Mucosa of rectum (tissue), 2 donors: Measurements from ENCODE around the gene GCH1.
"Not testable (repeated sequence)": the region's sequence is repeated elsewhere in the genome, so short reads cannot be mapped to it uniquely, and the experiment has no call there.

Experiments used
- H3K27ac ChIP-seq, 2 donors: one replicate each; pipeline ENCODE4 v1.7.0; 2013; ENCODE audit warnings: inconsistent platforms in 2 of 2, low read depth in 2 of 2, low read length in 2 of 2
- H3K27me3 ChIP-seq, 2 donors: one replicate each; pipeline ENCODE4 v1.7.0; 2013; ENCODE audit warnings: low read length in 2 of 2; ENCODE audit not compliant: control insufficient read depth in 2 of 2, insufficient read depth in 2 of 2
- H3K36me3 ChIP-seq, 2 donors: one replicate each; pipeline ENCODE4 v1.7.0; 2013; ENCODE audit warnings: low read length in 2 of 2; ENCODE audit not compliant: control insufficient read depth in 2 of 2, insufficient read depth in 2 of 2
- H3K4me1 ChIP-seq, 2 donors: one replicate each; pipeline ENCODE4 v1.7.0; 2013; ENCODE audit warnings: low read length in 2 of 2, mild to moderate bottlenecking in 1 of 2; ENCODE audit not compliant: control insufficient read depth in 2 of 2, insufficient read depth in 2 of 2
- H3K4me3 ChIP-seq, 2 donors: one replicate each; pipeline ENCODE4 v1.7.0; 2013; ENCODE audit warnings: low read length in 2 of 2
- H3K9ac ChIP-seq, 2 donors: one replicate each; pipeline ENCODE4 v1.7.0; 2013; ENCODE audit warnings: low read length in 2 of 2, low read depth in 1 of 2, mild to moderate bottlenecking in 1 of 2
- H3K9me3 ChIP-seq, 2 donors: one replicate each; pipeline ENCODE4 v1.7.0; 2013; ENCODE audit warnings: low read length in 2 of 2; ENCODE audit not compliant: control insufficient read depth in 2 of 2
- donor health status: healthy.
- donor health status: Normal muscosa, but diverticular disease.

The GCH1 gene

DNA sequence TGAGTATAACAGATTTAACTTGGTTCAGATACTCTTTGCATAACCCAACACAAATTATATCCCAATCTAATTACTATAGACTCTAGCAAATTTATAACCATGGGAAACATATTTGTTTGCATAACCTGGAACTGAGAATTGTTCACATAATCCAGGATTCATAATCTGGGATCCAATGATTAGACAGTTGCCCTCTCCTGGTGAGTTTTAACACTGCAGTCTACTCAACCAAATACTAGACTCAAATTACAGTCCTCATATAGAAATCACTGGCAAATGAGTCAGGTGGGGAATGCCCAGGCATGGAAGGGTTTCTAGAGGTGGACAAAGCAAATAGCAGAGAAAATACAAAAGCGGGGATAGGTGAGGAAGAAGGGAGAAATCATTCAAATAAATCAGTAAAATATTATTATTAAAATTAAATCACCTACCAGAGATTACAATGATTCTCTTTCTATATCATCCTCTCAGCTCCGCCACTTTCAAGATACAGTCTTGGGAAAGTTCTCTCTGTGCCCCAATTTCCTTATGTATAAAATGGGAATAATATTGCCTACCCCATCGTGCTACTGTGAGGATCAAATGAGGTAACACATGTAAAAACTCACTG lies 9.4 kb downstream of the GCH1 start:
- no peaks in the 10 kb centered on the region for H3K9me3 ChIP-seq
- no peaks in the 10 kb centered on the region for H3K4me1 ChIP-seq
- H3K27ac ChIP-seq: no peak overlapping the region

DNA sequence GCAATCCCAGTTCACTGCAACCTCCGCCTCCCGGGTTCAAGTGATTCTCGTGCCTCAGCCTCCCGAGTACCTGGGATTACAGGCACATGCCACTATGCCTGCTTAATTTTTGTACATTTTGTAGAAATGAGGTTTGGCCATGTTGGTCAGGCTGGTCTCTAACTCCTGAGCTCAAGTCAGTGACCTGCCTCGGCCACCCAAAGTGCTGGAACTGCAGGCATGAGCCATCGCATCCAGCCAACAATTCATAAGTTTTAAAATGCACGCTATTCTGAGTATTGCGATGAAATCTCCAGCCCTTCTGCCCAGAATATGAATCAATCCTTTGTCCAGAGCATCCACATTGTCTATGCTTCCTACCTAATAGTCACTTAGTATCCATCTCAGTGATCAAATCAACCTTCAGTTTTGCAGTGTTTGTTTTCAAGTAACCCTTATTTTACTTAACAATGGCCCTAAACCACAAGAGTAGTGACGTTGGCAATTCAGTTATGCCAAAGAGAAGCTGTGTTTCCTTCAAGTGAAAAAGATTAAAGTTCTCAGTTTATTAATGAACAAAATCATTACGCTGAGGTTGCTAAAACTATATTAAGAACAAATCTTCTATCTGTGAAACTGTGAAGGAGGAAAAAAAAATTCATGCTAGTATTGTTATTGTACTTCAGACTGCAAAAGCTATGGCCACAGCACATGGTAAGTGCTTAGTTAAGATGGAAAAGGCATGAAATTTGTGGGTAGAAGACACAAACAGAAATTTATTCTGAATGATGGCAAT lies 11.0 kb downstream of the GCH1 start:
- H3K27ac ChIP-seq: no peak overlapping the region

More for the DNA sequence above, 9.4 kb downstream of the GCH1 start:
- Histone ChIP-seq H3K36me3 (no peaks in the 10 kb centered on the region), H3K27me3 (no peaks in the 10 kb centered on the region), H3K4me3 (no peak overlapping the region), H3K9ac (no peak overlapping the region)

DNA sequence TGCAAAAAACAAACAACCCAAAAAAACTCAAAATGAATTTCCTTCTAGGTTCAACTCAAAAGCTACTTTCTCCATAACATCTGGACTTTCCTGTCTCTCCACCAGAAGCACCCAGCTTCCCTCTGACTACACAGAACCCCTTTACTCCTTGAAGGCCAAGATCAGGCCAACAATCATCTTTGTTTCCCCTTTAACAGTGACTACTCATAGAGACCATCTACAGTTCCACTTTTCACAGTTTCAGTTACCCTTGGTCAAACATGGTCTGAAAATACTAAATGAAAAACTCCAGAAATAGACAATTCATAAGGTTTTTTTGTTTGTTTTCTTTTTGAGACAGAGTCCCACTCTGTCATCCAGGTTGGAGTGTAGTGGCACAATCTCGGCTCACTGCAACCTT lies 11.8 kb downstream of the GCH1 start:
- Histone ChIP-seq H3K36me3 (no peaks in the 10 kb centered on the region), H3K4me1 (no peaks in the 10 kb centered on the region), H3K27me3 (no peaks in the 10 kb centered on the region), H3K9me3 (no peaks in the 10 kb centered on the region), H3K4me3 (no peak overlapping the region), H3K9ac (no peak overlapping the region), H3K27ac (no peak overlapping the region)

More for the DNA sequence above, 11.0 kb downstream of the GCH1 start:
- Histone ChIP-seq H3K9ac (no peak overlapping the region), H3K9me3 (no peaks in the 10 kb centered on the region), H3K4me1 (no peaks in the 10 kb centered on the region), H3K27me3 (no peaks in the 10 kb centered on the region), H3K4me3 (no peak overlapping the region), H3K36me3 (no peaks in the 10 kb centered on the region)

DNA sequence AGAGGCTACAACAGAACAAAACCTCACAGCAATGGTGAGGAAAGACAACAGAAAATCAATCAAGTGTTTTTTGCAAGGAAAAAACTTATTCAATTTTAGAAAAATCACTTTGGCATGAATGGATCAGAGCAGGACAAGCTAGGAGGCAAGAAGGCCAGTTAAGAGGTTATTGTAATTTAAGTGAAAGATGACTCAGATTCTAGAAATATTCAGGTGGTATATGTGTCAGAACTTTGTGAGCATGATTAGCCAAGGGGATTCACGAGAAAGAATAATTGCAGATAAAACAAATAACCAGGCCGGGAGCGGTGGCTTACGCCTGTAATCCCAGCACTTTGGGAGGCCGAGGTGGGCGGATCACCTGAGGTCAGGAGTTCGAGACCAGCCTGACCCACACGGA lies 12.7 kb downstream of the GCH1 start:
- Histone ChIP-seq H3K4me1 (no peaks in the 10 kb centered on the region), H3K9ac (no peak overlapping the region), H3K27ac (no peak overlapping the region), H3K27me3 (no peaks in the 10 kb centered on the region), H3K9me3 (no peaks in the 10 kb centered on the region), H3K4me3 (no peak overlapping the region), H3K36me3 (no peaks in the 10 kb centered on the region)

DNA sequence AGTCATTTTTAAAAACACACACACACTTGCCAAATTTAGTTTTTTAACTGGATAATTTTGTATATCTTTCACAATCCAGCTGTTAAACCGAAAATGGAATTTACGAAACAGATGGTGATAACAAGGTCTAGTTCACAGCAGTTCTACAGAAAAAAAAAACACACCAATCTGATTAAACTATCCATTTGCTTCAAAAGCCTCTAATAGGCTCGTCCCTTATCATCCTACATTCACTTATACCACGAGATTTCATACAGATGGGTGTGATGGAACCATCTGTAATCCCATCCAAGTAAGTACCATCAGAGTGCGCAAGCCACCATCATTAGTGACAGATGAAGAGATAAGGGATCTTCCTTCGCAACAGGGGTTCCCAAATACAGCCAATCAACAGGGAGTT lies 20.1 kb downstream of the GCH1 start:
- H3K9ac ChIP-seq: peak overlapping the region in 1 of 2 donors; percentile 68
- peaks cover 3 to 8% of the 10 kb centered on the region in 2 donors for H3K4me1 ChIP-seq
- no peaks in the 10 kb centered on the region for H3K9me3 ChIP-seq
- no peak overlapping the region for H3K27ac ChIP-seq
- H3K27me3 ChIP-seq: no peaks in the 10 kb centered on the region
- no peak overlapping the region for H3K4me3 ChIP-seq
- H3K36me3 ChIP-seq: no peaks in the 10 kb centered on the region

DNA sequence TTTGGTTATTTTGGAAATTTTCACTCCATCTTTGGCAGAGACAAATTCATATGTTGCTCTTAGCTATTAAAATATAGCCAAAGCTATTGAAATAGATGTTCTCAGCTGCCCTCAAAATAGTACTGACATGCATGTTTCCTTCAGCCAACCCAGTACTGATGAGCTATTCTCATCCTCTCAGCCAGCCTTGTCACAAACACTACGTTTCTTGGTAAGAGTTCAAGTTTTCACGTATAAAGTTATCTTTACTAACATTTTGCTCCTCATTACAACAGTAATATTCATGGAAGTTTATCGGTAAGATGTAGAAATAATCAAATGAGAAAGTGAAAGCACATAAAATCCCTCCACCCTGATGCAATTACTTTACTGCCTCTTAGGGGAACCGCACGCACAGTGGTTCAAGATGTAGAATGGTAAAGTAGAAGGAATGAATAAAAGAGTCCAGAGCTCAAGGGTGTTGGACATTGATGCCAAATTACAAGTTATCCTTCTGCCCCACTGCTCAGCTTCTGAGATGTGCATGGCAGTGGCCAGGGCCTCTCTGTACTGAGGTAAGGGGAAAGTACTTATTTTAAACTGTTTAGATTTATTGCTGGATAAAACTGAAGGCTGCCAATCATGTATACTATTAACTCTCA lies 20.7 kb downstream of the GCH1 start:
- no peaks in the 10 kb centered on the region for H3K36me3 ChIP-seq
- peak overlapping the region; percentile 54 to 68 for H3K9ac ChIP-seq
- no peaks in the 10 kb centered on the region for H3K27me3 ChIP-seq
- no peaks in the 10 kb centered on the region for H3K9me3 ChIP-seq
- H3K27ac ChIP-seq: peak overlapping the region; percentile 78 to 86
- peak overlapping the region; percentile 62 to 85 for H3K4me3 ChIP-seq
- H3K4me1 ChIP-seq: peaks cover 3 to 9% of the 10 kb centered on the region in 2 donors

DNA sequence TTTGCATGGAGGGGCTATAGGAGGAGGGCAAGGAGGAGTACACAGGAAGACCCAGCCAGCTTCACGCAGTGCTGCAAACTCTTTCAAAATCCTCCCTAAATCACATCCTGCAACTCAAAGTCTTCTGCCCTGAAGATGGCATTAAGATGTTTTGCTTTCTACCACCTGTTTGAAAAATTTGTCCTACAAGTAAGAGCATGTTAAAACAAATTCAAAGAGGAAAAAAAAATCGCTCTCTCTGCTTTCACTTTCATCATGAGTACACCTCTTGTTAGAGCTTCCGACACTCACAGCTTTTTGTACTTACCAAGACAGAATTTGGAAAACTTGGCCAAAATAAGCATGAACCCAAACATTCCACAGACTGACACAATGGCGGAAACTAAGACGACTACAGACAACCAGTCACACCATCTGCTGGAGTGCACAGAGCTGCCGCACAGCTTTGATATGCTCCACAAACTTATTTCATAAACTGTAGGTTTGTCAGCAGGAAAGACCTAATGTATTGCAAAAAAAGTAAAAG lies 21.3 kb downstream of the GCH1 start:
- peak overlapping the region; percentile 78 to 86 for H3K27ac ChIP-seq
- H3K36me3 ChIP-seq: no peaks in the 10 kb centered on the region
- peak overlapping the region; percentile 54 to 68 for H3K9ac ChIP-seq
- H3K4me3 ChIP-seq: peak overlapping the region; percentile 62 to 85
- H3K4me1 ChIP-seq: peaks cover 3 to 12% of the 10 kb centered on the region in 2 donors
- H3K27me3 ChIP-seq: no peaks in the 10 kb centered on the region
- no peaks in the 10 kb centered on the region for H3K9me3 ChIP-seq

DNA sequence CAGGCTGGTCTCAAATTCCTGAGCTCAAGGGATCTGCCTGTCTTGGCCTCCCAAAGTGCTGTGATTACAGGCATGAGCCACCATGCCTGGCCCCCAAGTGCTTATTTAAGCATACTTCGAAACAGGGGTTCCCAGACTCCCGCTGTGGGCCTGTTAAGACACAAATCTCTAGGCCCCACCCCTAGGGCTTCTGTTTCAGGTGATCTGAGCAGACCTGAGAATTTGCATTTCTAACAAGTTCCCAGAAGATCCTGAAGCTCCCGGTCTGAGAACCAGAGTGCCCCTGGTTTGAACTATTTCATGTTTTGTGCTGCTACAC lies 25.0 kb downstream of the GCH1 start:
- peaks cover 3 to 12% of the 10 kb centered on the region in 2 donors for H3K4me1 ChIP-seq
- H3K9ac ChIP-seq: no peak overlapping the region
- H3K27ac ChIP-seq: no peak overlapping the region
- H3K36me3 ChIP-seq: no peaks in the 10 kb centered on the region
- H3K4me3 ChIP-seq: no peak overlapping the region
- no peaks in the 10 kb centered on the region for H3K27me3 ChIP-seq
- no peaks in the 10 kb centered on the region for H3K9me3 ChIP-seq

DNA sequence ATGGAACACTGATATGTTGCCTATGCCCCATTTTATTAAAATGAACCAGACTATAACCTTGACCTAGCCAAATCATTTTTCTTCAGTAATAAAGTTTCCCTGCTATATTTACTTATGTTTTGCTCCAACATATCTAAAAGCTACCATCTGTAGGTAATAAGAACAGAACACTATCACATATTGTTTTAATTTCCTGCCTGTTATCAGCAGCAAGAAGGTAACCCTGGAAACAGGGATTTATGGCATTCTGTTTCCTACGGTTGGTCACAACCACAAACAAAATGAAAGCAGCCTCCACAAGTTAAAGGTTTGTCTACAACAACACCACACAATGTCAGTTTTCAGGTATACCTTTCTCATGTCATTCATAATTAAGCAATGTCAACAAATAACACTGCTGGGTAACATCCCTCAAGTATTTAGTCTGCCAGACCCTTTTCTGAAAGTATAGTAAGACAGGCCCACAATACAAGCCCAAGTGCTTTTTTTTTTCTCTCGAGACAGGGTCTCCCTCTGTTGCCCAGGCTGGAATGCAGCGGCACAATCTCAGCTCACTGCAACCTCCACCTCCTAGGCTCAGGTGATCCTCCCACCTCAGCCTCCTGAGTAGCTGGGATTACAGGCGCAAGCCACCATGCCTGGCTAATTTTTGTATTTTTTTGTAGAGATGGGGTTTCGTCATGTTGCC lies 25.5 kb downstream of the GCH1 start:
- Histone ChIP-seq H3K27ac (no peak overlapping the region), H3K9ac (no peak overlapping the region), H3K4me1 (peaks cover 2 to 10% of the 10 kb centered on the region in 2 donors), H3K27me3 (no peaks in the 10 kb centered on the region), H3K36me3 (no peaks in the 10 kb centered on the region), H3K9me3 (no peaks in the 10 kb centered on the region), H3K4me3 (no peak overlapping the region)

DNA sequence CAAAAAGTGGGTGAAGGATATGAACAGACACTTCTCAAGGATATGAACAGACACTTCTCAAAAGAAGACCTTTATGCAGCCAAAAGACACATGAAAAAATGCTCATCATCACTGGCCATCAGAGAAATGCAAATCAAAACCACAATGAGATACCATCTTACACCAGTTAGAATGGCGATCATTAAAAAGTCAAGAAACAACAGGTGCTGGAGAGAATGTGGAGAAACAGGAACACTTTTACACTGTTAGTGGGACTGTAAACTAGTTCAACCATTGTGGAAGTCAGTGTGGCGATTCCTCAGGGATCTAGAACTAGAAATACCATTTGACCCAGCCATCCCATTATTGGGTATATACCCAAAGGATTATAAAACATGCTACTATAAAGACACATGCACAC lies 27.0 kb downstream of the GCH1 start:
- not testable (repeated sequence) for H3K9ac ChIP-seq, H3K36me3 ChIP-seq, H3K27me3 ChIP-seq, H3K27ac ChIP-seq, H3K4me1 ChIP-seq, H3K9me3 ChIP-seq, H3K4me3 ChIP-seq
